ENCODE results near the gene KLHL7.
"Not testable (repeated sequence)": the region's sequence is repeated elsewhere in the genome, so short reads cannot be mapped to it uniquely, and the experiment has no call there.

KLHL7 gene

DNA sequence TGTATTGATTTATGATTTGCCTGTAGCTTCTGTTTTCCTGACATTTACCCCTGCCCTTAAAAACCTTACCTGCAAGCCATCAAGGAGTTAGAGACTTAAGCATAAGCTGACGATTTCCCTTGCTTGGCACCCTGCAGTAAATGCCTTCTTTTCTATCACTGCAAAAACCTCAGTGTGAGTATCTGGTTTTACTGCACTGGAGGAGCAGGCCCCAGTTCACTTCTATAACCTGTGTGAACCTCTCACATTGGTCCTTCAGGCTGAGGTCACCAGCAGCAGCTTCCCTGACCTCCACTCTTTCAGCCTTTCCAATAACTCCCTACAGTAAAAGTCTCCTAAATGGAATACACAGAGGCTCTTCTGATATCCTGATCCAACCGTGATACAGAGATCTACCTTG lies 106.8 kb downstream of the KLHL7 start:
- DNase-seq (ENCODE audit: extremely low read depth in 1 of 2, low read depth in 1 of 2) = no peak

DNA sequence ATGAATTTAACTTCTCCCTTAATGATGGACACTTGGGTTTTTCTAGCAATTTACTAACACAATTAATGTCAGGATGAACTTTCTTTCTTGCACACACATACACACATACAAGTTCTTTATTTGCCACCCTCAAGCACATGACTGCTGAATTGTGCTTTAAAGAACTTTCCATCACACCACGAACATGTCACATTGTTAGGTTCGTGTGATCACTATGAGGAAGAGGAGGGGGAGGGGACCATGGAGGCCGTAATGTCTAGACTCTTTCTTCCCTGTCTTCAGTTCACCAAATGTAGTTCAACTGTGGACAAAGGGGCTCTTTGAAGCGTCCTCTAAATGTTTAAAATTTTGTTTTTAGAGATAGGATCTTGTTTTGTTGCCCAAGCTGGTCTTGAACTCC lies 107.3 kb downstream of the KLHL7 start:
- no peak for DNase-seq (ENCODE audit: extremely low read depth in 1 of 2, low read depth in 1 of 2)

DNA sequence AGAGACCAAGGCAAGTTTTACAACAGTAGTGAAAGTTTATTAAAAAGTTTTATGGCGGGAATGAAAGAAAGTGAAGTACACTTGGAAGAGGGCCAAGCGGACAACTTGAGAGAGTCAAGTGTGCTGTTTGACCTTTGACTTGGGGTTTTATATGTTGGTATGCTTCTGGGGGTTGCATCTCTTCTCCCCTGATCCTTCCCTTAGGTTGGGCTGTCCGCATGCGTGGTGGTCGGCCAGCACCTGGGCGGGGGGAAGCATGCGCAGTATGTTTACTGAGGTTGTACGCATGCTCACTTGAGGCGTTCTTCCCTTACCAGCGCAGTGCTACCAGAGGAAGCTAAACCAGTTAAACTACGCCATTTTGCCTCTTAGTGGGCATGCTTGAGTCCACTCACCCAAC lies 108.2 kb downstream of the KLHL7 start:
- DNase-seq (ENCODE audit: extremely low read depth in 1 of 2, low read depth in 1 of 2) = no peak

DNA sequence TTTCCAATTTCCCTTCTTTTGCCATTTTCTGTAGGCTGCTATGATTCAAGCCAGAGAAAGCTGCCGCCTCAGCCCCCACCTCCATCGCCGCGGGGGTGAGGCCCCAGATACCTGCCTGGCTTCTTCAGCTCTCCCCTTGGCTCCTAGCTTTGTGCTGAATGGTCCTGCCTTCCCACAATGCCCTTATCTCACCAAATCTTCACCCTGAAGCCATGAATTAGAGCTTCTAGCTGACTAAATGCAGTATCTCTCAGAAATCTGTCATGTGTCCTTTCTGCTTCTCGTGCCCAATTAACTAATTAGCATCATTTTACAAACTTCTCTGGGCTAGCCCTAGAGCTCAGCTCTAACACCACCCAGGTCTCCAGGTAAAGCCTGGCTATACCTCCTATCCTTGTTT lies 108.8 kb downstream of the KLHL7 start:
- no peak for DNase-seq (ENCODE audit: extremely low read depth in 1 of 2, low read depth in 1 of 2)

DNA sequence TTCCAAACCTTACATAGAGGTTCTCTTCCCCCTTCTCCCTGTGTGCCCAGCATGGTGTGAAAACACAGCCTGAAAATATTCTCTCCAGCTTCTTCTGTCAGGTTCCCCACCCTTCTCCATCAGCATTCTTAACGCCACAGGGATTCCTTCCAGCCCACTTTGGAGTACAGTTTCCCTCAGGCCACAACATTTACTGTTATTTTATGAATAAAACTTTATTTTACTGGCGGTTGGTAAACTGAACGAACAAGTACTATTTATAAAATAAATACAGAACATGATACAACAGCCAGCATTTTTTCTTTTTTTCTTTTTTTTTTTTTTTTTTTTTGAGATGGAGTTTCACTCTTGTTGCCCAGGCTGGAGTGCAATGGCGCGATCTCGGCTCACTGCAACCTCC lies 109.4 kb downstream of the KLHL7 start:
- DNase-seq (ENCODE audit: extremely low read depth in 1 of 2, low read depth in 1 of 2) = no peak

DNA sequence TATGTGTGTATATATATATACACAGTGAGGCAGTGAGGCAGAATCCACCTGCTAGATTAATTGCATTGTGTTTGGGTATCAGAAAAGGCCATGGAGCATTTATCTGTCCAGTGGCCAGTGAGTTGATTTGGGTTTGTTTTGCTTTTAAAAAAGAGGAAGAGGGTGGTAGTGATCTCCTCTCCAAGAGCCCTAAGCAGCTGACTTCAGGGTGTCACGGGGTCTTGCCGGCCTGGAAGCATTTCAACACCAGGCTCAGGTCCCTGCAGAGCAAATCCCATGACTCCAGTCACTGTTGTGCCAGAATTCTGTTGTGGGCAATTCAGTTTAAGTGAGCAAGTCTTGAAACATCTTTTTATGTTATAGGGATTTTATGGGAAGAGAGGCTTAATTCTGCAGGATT lies 110.4 kb downstream of the KLHL7 start:
- DNase-seq (ENCODE audit: extremely low read depth in 1 of 2, low read depth in 1 of 2) = no peak

DNA sequence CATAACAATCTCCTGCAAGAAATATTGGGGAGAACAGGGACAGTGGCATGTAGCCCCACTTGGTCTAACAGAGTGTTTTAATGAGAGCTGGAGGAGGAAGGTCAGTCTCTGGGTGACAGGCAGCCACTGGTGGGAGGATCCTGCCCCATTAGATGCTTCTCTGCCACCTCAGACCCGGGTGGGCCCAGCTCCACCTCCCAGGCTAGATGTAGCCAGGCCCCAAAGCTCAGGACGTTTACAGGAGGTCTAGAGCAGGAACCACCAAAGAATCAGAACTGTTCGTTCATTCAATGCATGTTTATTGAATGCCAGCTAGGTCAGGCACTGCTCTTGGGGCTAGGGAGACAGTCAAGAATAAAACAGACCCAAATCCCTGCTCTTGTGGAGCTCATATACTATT lies 112.6 kb downstream of the KLHL7 start:
- no peak for DNase-seq (ENCODE audit: extremely low read depth in 1 of 2, low read depth in 1 of 2)

DNA sequence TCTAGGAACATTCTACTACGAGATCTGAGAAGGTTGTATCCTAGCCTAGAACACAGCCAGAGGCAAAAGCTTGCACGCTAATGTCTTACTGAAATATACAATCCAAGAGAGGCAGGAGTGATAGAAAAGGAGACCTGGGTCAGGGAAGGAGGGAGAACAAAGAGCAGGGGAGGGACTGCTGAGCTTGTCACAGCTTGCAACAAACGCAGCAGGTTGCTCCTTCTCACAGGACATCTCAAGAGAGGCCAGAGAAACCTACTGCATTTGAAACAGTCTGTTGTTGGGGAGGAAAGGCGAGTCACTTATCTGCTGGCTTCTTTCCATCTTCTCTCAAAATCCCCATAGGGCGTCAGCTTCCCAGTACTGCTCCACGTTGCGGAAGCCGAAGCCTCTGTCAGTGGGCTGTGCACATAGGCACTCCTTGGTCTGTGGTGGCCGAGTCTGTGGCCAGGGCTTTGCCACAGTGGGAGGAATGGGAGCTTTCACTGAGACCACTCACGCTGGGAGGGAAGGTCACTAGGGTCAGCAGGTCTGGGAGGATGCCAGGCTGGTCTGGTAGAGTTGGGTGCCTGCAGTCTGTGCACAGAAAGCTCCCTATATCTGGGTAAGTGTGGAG lies 115.2 kb downstream of the KLHL7 start:
- no peak for DNase-seq (ENCODE audit: extremely low read depth in 1 of 2, low read depth in 1 of 2)

DNA sequence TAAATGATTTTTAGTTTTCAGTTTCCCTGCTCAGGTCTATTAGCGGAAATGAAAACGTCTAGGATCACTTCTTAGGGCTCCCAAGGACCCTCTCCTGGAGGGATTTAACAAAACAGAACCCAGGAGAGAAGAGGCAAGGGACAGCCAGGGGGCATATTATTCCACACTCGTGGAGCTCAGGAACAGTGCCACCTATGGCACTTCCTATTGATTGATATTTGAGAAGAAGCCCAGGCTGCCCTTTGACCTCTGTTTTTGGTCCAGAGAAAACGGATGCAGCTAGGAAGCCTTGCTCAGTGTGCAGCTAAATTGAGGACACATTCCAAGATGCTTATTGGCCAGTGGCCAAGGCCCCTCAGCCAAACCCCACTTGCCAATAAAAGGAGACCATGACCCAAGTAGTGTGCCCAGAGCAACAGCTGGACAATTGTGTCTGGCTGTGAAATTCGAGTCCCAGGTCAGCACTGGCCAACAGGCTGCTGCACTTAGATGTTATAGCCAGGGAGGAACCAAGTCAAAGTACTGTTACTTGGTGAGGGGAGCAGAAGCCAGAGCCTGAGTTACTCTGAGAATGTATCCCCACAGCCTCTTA lies 117.0 kb downstream of the KLHL7 start:
- no peak for DNase-seq (ENCODE audit: extremely low read depth in 1 of 2, low read depth in 1 of 2)

DNA sequence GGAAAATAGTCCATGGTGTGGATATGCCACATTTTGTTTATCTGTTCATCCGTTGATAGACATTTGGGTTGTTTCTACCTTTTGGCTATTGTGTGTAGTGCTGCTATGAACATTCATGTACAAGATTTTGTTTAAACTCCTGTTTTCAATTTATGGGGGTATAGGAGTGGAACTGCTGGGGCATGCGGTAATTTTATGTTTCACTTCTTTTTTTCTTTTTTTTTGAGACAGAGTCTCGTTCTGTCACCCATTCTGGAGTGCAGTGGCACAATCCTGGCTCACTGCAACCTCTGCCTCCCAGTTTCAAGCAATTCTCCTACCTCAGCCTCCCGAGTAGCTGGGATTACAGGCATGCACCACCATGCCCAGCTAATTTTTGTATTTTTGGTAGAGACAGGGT lies 118.8 kb downstream of the KLHL7 start:
- DNase-seq (ENCODE audit: extremely low read depth in 1 of 2, low read depth in 1 of 2) = not testable (repeated sequence)

DNA sequence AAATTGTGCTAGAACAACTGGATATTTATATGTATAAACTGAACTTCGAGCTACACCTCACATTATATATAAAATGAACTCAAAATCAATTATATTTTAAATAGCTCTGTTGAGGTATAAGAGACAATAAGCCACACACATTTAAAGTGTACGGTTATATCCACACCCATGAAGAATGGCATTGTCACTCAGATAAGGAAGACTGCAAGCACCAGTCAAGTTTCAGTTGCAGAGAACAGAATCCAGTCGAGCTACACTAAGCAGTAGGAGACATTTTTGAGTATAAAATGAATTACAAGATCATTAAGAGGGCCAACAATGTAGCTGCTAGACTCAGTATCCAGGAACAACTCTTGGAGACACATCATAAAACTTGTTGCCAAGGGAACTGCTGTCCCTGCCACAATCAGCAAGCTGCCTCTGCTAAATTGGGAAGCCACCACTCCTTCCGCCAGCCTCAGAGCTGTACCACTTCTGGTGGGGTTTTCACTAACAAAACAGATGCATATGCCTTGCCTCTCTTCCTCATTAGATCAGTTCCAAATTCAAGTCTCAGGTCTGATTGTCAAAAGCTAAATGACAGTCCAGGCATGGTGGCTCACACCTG lies 121.4 kb downstream of the KLHL7 start:
- DNase-seq (ENCODE audit: extremely low read depth in 1 of 2, low read depth in 1 of 2) = no peak
